ENCODE data around the gene NEUROG3.
"Not testable (repeated sequence)": the region's sequence is repeated elsewhere in the genome, so short reads cannot be mapped to it uniquely, and the experiment has no call there.

Gene NEUROG3

GRCh38 chr10:69537449-69537848 lies 35.8 kb downstream of the NEUROG3 start:
- no peak overlapping the region for H3K4me3 ChIP-seq (ENCODE audit: low read depth, low read length)
- H3K4me1 ChIP-seq = no peaks in the 10 kb centered on the region
- peaks cover 4% of the 10 kb centered on the region; the same call in 1 of the 2 replicates for H3K9me3 ChIP-seq
- H3K27me3 ChIP-seq = no peaks in the 10 kb centered on the region
- no peak for TF ChIP-seq CTCF (IDR thresholded peaks at IDR 0.05; ENCODE audit: low read depth, low read length)
- H3K36me3 ChIP-seq = no peaks in the 10 kb centered on the region
- no peak for DNase-seq

- DNase-seq; H3K4me3 ChIP-seq (ENCODE audit: low read depth, low read length); H3K36me3 ChIP-seq; H3K4me1 ChIP-seq; H3K9me3 ChIP-seq; H3K27me3 ChIP-seq: not testable (repeated sequence)
Measured at GRCh38 chr10:69536521-69536920, 36.7 kb downstream of the NEUROG3 start.

GRCh38 chr10:69533658-69534057 lies 39.6 kb downstream of the NEUROG3 start:
- Histone ChIP-seq H3K36me3 (no peaks in the 10 kb centered on the region), H3K4me1 (no peaks in the 10 kb centered on the region)

GRCh38 chr10:69527961-69528360 lies 45.3 kb downstream of the NEUROG3 start:
- no peak for TF ChIP-seq CTCF (IDR thresholded peaks at IDR 0.05; ENCODE audit: low read depth, low read length)
- DNase-seq = no peak
- Histone ChIP-seq H3K4me3 (ENCODE audit: low read depth, low read length) (no peak overlapping the region), H3K4me1 (no peaks in the 10 kb centered on the region), H3K9me3 (no peaks in the 10 kb centered on the region), H3K27me3 (no peaks in the 10 kb centered on the region; the same call in 1 of the 2 replicates), H3K36me3 (no peaks in the 10 kb centered on the region)

More at GRCh38 chr10:69533658-69534057, 39.6 kb downstream of the NEUROG3 start:
- no peak overlapping the region for H3K4me3 ChIP-seq (ENCODE audit: low read depth, low read length)
- DNase-seq = no peak
- H3K9me3 ChIP-seq = no peaks in the 10 kb centered on the region
- no peak for TF ChIP-seq CTCF (IDR thresholded peaks at IDR 0.05; ENCODE audit: low read depth, low read length)
- no peaks in the 10 kb centered on the region for H3K27me3 ChIP-seq

Data from BE2C (cell line).